ENCODE measurements around the gene EIF5A. TPM values are rescaled to one million over a fixed set of nuclear protein-coding genes. Genes with fewer than 3 reads are reported as not detected.
A peak's percentile ranks its signal among the peaks of the same experiment; 100 is the strongest.
"Not testable (repeated sequence)": the region's sequence is repeated elsewhere in the genome, so short reads cannot be mapped to it uniquely, and the experiment has no call there.

The EIF5A gene
- polyA plus RNA-seq, 3 donors from 2014 or later, result 235 to 814 (median 797) TPM

DNA sequence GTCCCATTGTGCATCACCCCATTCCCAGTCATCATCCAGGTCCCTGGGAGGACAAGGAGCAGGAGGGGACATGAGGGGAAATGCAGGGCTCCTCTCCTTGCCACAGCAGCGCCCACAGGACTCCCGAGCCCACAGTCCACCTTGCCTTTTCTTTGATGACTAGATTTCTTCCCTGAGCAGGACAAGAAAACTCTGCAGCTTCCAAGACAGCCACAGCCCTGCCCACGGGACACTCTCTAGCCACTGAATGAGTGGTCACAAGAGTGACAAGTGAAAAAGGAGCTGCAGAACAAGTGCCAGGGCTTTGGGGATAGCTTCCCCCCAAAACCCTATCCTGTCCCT is 17.0 kb downstream of the EIF5A start:
- Mint-ChIP-seq H3K36me3 (peaks cover 0 to 8% (median 3%) of the 10 kb centered on the region in 3 donors), H3K27me3 (ENCODE audit: low read depth in 3 of 3) (peaks cover 2 to 11% (median 6%) of the 10 kb centered on the region in 3 donors), H3K4me3 (no peak overlapping the region), H3K27ac (no peak overlapping the region), H3K4me1 (peaks cover 14 to 20% of the 10 kb centered on the region in 2 donors), H3K9me3 (no peaks in the 10 kb centered on the region)
- no peak for DNase-seq

DNA sequence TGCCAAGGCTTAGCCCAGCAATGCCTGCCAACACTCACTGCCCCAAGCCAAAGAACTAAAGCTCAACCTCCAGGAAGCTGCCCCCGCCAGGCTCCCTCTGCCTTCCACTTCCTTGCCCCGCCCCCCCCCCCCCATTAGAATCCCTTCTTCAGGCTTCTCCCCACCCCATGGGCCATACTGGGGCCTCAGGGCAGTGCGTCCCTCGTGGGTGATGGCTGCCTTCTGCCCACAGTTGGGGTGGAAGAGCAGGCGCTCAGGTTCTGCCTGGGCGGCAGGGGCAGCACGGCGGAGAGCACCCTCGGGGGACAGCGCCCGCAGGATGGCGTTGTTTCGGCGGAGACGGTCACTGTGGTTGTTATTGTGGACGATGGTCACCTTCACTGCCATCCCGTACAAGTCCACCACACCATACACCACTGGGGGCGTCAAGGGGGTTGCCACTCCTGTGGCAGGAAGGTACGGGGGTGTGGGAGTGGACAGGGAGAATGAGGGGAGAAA is 17.7 kb downstream of the EIF5A start:
- Mint-ChIP-seq H3K4me3 (no peak overlapping the region), H3K27me3 (ENCODE audit: low read depth in 3 of 3) (peaks cover 9 to 14% (median 13%) of the 10 kb centered on the region in 3 donors), H3K36me3 (peaks cover 0 to 8% (median 3%) of the 10 kb centered on the region in 3 donors), H3K27ac (no peak overlapping the region), H3K4me1 (peaks cover 21 to 26% of the 10 kb centered on the region in 2 donors), H3K9me3 (no peaks in the 10 kb centered on the region)
- no peak for DNase-seq

DNA sequence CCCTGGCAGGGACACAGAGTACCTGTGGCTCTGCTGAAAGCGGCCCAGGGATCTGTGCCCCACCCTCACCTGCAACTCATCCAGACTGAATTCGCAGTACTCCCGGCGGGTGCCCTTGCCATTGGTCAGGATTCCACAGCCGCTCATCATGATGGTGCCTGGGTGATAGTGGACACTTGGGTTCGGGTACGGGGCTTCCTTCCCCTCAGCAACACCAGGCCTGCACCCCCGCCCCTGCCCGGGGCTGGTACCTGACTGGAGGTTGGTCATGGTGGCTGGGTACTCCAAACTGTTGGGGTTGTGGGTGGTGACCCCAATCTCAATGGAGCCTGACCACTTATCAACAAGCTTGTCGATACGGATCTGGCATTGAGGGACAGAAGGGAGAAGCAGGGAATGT is 18.8 kb downstream of the EIF5A start:
- H3K4me1 Mint-ChIP-seq, result peaks cover 23 to 28% of the 10 kb centered on the region in 2 donors
- H3K9me3 Mint-ChIP-seq, result no peaks in the 10 kb centered on the region
- H3K27ac Mint-ChIP-seq, result peak overlapping the region in 1 of 6 donors; percentile 40
- peaks cover 0 to 4% (median under 1%) of the 10 kb centered on the region in 3 donors for H3K36me3 Mint-ChIP-seq
- H3K27me3 Mint-ChIP-seq (ENCODE audit: low read depth in 3 of 3), result peaks cover 9 to 14% (median 13%) of the 10 kb centered on the region in 3 donors
- DNase-seq, result no peak
- no peak overlapping the region for H3K4me3 Mint-ChIP-seq

DNA sequence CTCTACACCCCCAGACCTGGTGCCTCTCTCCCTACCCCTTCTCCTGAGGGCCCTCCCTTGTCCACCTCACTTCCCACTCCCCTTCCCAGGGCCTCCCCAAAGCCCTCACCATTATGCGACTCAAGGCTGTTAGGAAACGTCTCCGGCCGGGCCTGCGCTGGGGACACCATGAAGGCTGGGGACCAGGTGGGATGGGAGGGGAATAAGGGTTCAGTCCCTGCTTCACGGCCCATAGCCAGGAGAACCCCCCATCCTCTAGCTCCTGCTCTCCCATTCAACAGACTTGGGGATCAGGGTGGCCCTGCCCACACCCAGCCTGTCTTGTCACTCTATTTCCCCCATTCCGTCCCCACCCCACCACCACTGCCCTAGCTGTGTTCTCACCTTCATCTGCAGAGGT is 19.6 kb downstream of the EIF5A start:
- no peak overlapping the region for H3K4me3 Mint-ChIP-seq
- no peak for DNase-seq
- H3K27ac Mint-ChIP-seq, result no peak overlapping the region
- H3K36me3 Mint-ChIP-seq, result no peaks in the 10 kb centered on the region
- no peaks in the 10 kb centered on the region for H3K9me3 Mint-ChIP-seq
- peaks cover 23 to 28% of the 10 kb centered on the region in 2 donors for H3K4me1 Mint-ChIP-seq
- H3K27me3 Mint-ChIP-seq (ENCODE audit: low read depth in 3 of 3), result peaks cover 9 to 14% (median 13%) of the 10 kb centered on the region in 3 donors

DNA sequence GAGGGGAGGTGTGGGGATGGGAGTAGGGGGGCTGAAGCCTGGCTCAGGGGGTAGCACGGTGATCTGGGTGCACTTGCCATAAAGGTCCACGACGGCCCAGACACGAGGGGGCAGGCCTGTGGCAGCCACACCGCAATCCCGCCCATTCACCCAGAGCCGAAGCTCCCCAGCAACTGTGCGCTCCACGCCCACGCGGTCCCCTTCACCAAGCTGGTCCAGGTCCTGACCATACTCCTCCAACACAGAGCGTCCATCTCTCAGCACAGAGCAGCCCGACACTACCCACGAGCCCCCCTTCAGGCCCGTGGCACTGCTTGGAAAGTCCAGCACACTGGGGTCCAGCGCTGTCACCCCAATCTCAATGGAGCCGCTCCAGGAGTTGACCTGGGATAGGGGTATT is 20.1 kb downstream of the EIF5A start:
- DNase-seq, result no peak
- peak overlapping the region in 1 of 5 donors; percentile 29 for H3K4me3 Mint-ChIP-seq
- no peaks in the 10 kb centered on the region for H3K36me3 Mint-ChIP-seq
- peak overlapping the region in 3 of 6 donors; percentile 76 to 94 (median 84) for H3K27ac Mint-ChIP-seq
- H3K27me3 Mint-ChIP-seq (ENCODE audit: low read depth in 3 of 3), result peaks cover 9 to 14% (median 13%) of the 10 kb centered on the region in 3 donors
- peaks cover 23 to 28% of the 10 kb centered on the region in 2 donors for H3K4me1 Mint-ChIP-seq
- no peaks in the 10 kb centered on the region for H3K9me3 Mint-ChIP-seq

DNA sequence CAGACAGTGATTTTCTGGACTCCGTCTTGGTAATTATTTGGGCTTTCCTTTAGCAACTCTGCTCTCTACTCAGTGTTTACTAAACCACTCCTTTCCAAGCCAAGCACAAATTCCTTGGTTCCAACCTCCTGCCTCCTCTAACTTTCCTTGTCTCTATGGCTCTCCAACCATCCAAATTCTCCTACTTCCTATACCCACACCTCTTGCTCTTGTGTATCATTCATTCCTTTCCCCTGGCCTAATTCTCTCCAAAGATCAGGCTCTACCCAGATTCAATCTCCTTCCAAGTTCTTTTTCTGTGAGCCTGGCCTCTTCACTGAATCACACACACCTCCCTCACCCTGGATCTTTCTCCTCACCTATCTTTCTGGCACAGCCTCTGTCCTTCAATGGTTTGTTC is 20.6 kb downstream of the EIF5A start:
- Mint-ChIP-seq H3K9me3 (no peaks in the 10 kb centered on the region), H3K4me3 (peak overlapping the region; percentile 33 to 99 (median 79)), H3K27ac (peak overlapping the region; percentile 76 to 94 (median 86)), H3K27me3 (ENCODE audit: low read depth in 3 of 3) (peaks cover 9 to 14% (median 13%) of the 10 kb centered on the region in 3 donors), H3K36me3 (no peaks in the 10 kb centered on the region), H3K4me1 (peaks cover 23 to 28% of the 10 kb centered on the region in 2 donors)
- no peak for DNase-seq

DNA sequence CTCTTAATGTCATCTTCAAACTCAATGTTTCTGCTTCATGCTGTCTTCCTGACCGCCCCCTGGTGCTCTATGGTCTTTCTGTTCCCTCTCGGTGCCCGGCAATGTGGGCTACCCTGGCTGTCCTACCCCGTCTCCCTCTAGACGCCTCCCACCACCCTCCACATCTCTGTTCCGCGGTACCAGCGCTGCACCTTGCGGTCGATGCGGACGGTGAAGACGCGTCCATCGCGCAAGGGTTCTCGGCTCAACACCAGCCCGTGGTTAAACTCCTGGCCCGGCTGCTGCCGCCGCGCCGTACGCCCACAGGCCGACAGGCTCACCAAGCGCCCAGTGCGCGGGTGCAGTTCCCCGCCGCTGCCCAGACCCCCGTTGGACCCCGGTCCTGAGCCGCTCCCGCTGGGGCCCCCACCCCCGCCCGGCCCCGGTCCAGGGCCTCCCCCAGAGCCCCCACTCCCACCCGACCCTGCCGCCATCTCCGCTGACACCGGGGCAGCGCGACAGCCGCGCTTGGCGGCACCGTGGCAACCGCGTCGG is 21.5 kb downstream of the EIF5A start, which contains the start of gene NEURL4:
Gene NEURL4, minus strand, starts transcription at position 496 of the 534 bp plus-strand sequence. Its CDS starts 23 bp downstream, at position 473.
- Mint-ChIP-seq H3K27ac (peak within 1 kb of the TSS; percentile 94 to 98 (median 96)), H3K4me1 (peaks cover 23 to 31% of the 10 kb centered on the region in 2 donors), H3K27me3 (ENCODE audit: low read depth in 3 of 3) (peaks cover 9 to 14% (median 13%) of the 10 kb centered on the region in 3 donors), H3K4me3 (peak within 1 kb of the TSS; percentile 91 to 99 (median 97)), H3K9me3 (no peaks in the 10 kb centered on the region), H3K36me3 (no peaks in the 10 kb centered on the region)
- DNase-seq, result no peak

DNA sequence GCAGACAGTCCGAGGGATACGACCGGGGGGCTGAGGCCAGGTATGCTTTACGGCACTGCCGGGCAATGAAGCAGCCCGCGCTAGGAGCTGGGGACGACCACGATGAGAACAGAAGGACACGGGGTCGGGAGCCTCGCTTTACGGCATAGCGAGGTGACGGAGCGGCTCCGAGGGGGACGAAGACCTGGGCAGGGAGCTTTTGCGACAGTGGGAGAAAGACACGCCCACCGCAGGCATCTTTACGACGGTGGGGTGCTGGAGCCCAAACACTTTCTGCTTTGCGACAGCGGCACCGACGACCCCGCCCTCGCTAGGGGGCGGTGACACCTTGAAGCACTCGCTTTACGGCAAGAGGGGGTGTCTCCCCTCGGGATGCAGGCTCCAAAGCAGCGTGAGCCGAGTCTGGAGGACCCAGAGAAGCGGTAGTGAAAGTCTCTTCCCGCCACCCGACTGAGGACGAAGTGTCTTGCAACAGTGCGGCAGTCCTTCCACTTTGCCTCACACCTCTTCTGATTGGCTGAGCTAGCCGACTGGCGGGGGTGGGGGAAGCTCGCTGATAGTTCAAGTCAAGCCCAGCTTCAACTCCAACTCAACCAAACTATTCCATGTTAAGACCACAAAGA is 22.1 kb downstream of the EIF5A start:
- peak overlapping the region; percentile 91 to 99 (median 97) for H3K4me3 Mint-ChIP-seq
- DNase-seq, result peak; percentile 97
- H3K4me1 Mint-ChIP-seq, result peaks cover 23 to 28% of the 10 kb centered on the region in 2 donors
- H3K9me3 Mint-ChIP-seq, result no peaks in the 10 kb centered on the region
- H3K27me3 Mint-ChIP-seq (ENCODE audit: low read depth in 3 of 3), result peaks cover 9 to 14% (median 13%) of the 10 kb centered on the region in 3 donors
- peak overlapping the region; percentile 94 to 98 (median 96) for H3K27ac Mint-ChIP-seq
- no peaks in the 10 kb centered on the region for H3K36me3 Mint-ChIP-seq

DNA sequence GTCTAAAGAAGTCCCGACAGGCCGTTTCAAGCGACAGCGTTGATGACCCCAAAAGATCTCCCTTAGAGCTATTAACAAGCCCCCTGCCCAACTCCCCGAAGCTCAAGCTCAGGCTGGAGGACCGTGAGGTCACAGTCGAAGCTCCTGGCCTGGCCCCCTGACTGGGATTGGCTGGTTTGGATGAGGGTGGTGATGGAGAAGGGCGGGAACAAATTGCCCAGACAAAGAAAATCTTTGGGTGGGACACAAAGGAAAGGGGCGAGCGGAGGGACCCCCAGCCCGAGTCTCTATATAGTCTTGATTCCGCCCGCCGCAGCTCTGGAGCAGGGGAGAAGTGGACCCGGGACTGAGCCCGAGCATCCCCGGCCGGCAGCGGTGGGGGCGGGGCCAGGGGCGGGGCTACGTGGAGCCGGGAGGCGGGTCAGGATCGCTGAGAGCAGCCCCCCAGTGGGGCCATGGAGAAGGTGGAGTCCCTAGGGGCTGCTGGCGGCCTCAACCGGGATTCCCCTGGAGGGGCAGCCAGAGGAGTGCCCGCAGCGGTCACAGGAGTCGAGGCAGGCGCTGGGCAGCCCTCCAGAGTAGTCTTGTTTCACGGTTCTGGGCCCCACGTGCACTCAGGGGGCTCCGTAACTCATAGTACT is 22.7 kb downstream of the EIF5A start:
- H3K27ac Mint-ChIP-seq, result peak overlapping the region; percentile 94 to 98 (median 96)
- H3K9me3 Mint-ChIP-seq, result no peaks in the 10 kb centered on the region
- H3K4me1 Mint-ChIP-seq, result peaks cover 24 to 33% of the 10 kb centered on the region in 2 donors
- peak overlapping the region; percentile 91 to 99 (median 97) for H3K4me3 Mint-ChIP-seq
- DNase-seq, result peak; percentile 80 to 82 (median 81)
- H3K36me3 Mint-ChIP-seq, result no peaks in the 10 kb centered on the region
- H3K27me3 Mint-ChIP-seq (ENCODE audit: low read depth in 3 of 3), result peaks cover 9 to 14% (median 13%) of the 10 kb centered on the region in 3 donors

DNA sequence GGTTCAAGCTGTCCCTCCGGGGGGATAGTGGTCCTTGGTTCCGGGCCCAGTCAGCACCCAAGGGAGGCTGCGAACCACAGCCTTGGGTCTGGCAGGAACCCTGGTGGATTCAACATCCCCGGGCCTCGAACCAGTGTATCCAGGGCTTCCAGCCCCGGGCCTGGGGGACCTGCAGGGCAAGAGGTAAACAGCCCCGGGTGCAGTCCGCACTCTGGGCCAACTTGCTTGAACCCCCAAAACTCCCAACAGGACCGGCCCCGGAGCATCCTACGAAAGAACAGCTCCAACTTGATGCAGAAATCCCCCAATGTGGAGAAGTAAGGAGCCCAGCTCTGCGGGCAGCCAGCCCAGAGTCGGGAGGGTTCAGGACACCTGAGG is 23.2 kb downstream of the EIF5A start:
- no peaks in the 10 kb centered on the region for H3K36me3 Mint-ChIP-seq
- H3K4me3 Mint-ChIP-seq, result peak overlapping the region in 4 of 5 donors; percentile 26 to 99 (median 98)
- peaks cover 29 to 38% of the 10 kb centered on the region in 2 donors for H3K4me1 Mint-ChIP-seq
- H3K27me3 Mint-ChIP-seq (ENCODE audit: low read depth in 3 of 3), result peaks cover 9 to 17% (median 13%) of the 10 kb centered on the region in 3 donors
- H3K9me3 Mint-ChIP-seq, result peaks cover 0 to 1% (median 0%) of the 10 kb centered on the region in 6 donors
- DNase-seq, result no peak
- peak overlapping the region in 2 of 6 donors; percentile 40 to 94 for H3K27ac Mint-ChIP-seq

DNA sequence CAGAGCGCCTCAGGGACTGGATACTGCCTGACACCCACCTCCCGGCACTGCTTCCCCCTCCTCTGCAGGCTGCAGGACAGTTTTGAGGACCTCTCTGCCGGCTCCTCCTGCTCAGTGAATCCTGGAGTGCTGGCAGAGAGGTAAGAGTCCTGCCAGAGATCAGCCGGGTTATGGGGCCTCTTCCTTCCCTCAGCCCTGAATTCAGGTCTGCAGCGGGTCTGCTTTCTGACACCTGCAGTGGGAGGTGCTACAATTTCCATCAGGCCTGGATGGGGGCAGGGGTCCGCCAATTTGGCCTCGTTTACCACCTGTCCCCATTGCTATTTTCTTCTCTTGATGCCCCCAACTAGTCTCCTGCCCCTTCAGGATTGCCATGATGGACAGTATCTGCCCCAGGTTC is 24.7 kb downstream of the EIF5A start:
- peaks cover 42 to 49% of the 10 kb centered on the region in 2 donors for H3K4me1 Mint-ChIP-seq
- peak overlapping the region in 2 of 6 donors; percentile 19 to 28 for H3K27ac Mint-ChIP-seq
- H3K27me3 Mint-ChIP-seq (ENCODE audit: low read depth in 3 of 3), result peaks cover 9 to 16% (median 13%) of the 10 kb centered on the region in 3 donors
- DNase-seq, result no peak
- peaks cover 0 to 1% (median 0%) of the 10 kb centered on the region in 6 donors for H3K9me3 Mint-ChIP-seq
- no peaks in the 10 kb centered on the region for H3K36me3 Mint-ChIP-seq
- H3K4me3 Mint-ChIP-seq, result peak overlapping the region in 3 of 5 donors; percentile 17 to 54 (median 30)

DNA sequence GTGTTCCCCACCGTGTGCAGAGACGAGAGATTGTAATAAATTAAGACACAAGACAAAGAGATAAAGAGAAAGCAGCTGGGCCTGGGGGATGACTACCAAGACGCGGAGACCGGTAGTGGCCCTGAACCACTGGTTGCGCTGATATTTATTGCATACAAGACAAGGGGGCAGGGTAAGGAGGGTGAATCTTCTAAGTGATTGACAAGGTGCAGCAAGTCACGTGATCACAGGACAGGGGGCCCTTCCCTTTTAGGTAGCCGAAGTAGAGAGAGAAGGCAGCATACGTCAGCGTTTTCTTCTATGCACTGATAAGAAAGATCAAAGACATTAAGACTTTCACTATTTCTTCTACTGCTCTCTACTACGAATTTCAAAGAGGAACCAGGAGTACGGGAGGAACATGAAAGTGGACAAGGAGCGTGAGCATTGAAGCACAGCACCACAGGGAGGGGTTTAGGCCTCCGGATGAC is 25.2 kb downstream of the EIF5A start:
- peak overlapping the region in 3 of 6 donors; percentile 28 to 58 (median 40) for H3K27ac Mint-ChIP-seq
- H3K4me1 Mint-ChIP-seq, result peaks cover 47 to 53% of the 10 kb centered on the region in 2 donors
- DNase-seq, H3K9me3 Mint-ChIP-seq, H3K36me3 Mint-ChIP-seq: not testable (repeated sequence)
- peak overlapping the region in 2 of 5 donors; percentile 17 to 54 for H3K4me3 Mint-ChIP-seq
- peaks cover 9 to 16% (median 13%) of the 10 kb centered on the region in 3 donors for H3K27me3 Mint-ChIP-seq (ENCODE audit: low read depth in 3 of 3)

DNA sequence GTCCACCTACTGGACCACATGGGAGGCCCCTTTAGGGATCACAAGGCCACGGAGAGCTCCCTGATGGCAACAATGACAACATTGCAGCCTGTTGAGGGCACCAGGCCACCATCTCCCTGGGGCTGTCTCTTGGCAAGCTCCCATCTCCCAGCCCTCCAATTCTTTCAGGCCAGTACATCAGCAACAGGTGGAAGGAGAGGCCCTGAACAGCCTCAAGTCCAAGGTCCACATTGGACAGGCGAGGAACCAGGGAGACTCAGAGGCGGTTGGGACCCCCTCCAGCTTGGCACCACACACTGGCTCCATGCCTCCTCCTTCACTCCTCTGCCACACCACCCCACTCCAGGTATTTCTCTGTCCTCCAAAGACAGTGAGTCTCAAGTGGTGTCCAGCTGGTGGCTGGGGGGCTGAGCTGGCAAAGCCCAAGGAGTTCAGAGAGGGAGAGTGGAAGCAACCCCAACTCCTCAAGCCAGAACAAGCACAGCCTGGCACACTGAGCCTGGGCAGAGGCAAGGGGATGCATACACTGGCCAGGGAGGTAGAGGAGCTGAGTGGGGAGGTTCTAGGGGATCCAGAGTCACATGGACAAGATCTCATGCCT is 27.6 kb downstream of the EIF5A start:
- Mint-ChIP-seq H3K9me3 (peaks cover 0 to 1% (median 0%) of the 10 kb centered on the region in 6 donors), H3K4me1 (peaks cover 40 to 44% of the 10 kb centered on the region in 2 donors), H3K4me3 (peak overlapping the region; percentile 85 to 95 (median 89))

More for the DNA sequence above, 27.6 kb downstream of the EIF5A start:
- peaks cover 4 to 6% (median 5%) of the 10 kb centered on the region in 3 donors for H3K36me3 Mint-ChIP-seq
- no peak for DNase-seq
- peak overlapping the region; percentile 87 to 98 (median 96) for H3K27ac Mint-ChIP-seq
- H3K27me3 Mint-ChIP-seq (ENCODE audit: low read depth in 3 of 3), result peaks cover 0 to 4% (median under 1%) of the 10 kb centered on the region in 3 donors
